H4 (cell line): Measurements from ENCODE around the gene TIAM2. TPM values are rescaled to one million over a fixed set of nuclear protein-coding genes. Genes with fewer than 3 reads are reported as not detected.

Source experiments
- DNase-seq: peaks from one replicate; pipeline ENCODE4 v3.0.0-alpha.2; 2015; ENCODE audit warnings: low spot score
- total RNA-seq: library from RNA; depleted of rRNA; stranded (reverse); fragments of >200 nt; shearing (Covaris generic); gene quantifications from 2 replicates; pipeline ENCODE4 v1.2.3, GENCODE V29; 2014

The TIAM2 gene
- total RNA-seq, 1 experiment from 2014 or later: 5.7 TPM

DNA sequence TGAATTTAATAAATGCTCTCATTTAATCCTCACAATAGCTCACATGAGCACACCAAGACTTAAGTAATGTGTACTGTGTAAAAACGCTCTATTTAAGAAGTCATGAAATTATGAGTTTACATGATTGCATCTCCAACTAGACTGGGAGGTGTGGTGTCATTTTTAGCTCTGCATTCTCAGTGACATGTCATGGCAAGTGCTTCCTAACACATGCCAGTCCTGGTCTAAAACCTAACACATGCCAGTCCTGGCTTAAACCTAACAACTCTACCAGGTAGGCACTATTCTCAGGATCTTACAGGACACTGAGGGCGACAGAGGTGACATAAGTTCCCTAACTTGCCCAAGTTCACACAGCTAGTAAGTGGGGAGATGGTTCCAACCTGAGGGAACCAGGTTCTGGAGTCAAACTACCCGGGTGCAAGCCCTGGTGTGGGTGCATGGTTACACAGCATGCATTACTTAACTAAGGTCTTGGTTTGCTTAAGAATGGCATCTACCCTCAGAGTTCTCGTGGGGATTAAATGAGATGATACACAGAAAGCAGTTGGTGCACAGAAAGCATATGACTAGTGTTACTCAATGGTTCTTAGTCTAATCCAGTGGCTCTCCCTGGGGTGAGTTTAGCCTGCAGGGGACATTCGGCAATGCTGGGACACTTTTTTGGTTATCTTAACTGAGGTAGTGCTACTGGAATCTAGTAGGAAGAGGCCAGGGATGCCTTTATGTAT, 283.4 kb downstream of the TIAM2 start:
- DNase-seq: no peak

- no peak for DNase-seq
These were observed 289.7 kb downstream of the TIAM2 start for GRCh38 chr6:155284775-155285174.

GRCh38 chr6:155287762-155288161, 292.6 kb downstream of the TIAM2 start:
- no peak for DNase-seq

- no peak for DNase-seq
These were observed 295.4 kb downstream of the TIAM2 start for GRCh38 chr6:155290491-155290890.

- DNase-seq: no peak
These were observed 296.2 kb downstream of the TIAM2 start for GRCh38 chr6:155291291-155291690.

GRCh38 chr6:155292711-155293110, 297.6 kb downstream of the TIAM2 start:
- no peak for DNase-seq

GRCh38 chr6:155297669-155298068, 302.6 kb downstream of the TIAM2 start:
- DNase-seq: no peak

DNA sequence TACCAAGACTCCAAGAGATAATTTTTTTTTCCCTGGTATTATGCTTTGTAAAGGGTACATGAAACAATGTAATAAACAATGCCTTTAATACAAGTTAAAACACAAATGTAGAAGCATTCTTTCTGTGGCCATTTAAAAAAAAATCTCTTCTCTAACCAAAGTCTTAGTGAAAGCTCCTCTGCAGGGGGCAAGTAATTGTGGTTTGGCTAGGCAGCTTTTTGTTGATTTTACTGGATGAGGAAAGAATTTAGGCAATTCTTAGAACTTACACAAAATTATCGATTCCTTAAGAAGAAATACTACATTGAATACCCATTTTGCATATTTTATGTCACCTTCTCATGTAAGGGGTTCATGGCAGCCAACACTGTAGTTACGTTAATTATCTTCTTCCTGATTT, 306.8 kb downstream of the TIAM2 start:
- DNase-seq: no peak

- no peak for DNase-seq
These were observed 308.3 kb downstream of the TIAM2 start for GRCh38 chr6:155303361-155303870.

GRCh38 chr6:155306958-155307357, 311.8 kb downstream of the TIAM2 start:
- DNase-seq: no peak
